ENCODE results near the gene SEC31A.

GRCh38 chr4:82776925-82777542, 113.9 kb downstream of the SEC31A start:
- TF ChIP-seq POLR2AphosphoS5 (IDR thresholded peaks at IDR 0.05; ENCODE audit: low read depth, low read length): no peak
- TF ChIP-seq CTCF (IDR thresholded peaks at IDR 0.05): no peak
- no peak for TF ChIP-seq MAX (IDR thresholded peaks at IDR 0.05; ENCODE audit: low read depth)

Data from SK-N-SH (cell line).